Gastroesophageal sphincter (tissue), 3 donors: ENCODE results near the gene DENR.
"Not testable (repeated sequence)": the region's sequence is repeated elsewhere in the genome, so short reads cannot be mapped to it uniquely, and the experiment has no call there.

Source experiments
- CTCF ChIP-seq, 4 experiments: fragments of 200-600 bp in 2 of 4; fragments of 450-650 bp in 2 of 4; sonication (generic) in 1 of 4; IDR thresholded peaks; one replicate each; pipeline ENCODE4 v1.5.1; 2017 to 2019; ENCODE audit warnings: antibody characterized with exemption in 4 of 4, mild to moderate bottlenecking in 2 of 4, moderate library complexity in 2 of 4
- EP300 ChIP-seq: sonication (generic); formaldehyde crosslinking; IDR thresholded peaks from one replicate; pipeline ENCODE4 v1.6.1; 2017; ENCODE audit warnings: antibody characterized with exemption, mild to moderate bottlenecking
- POLR2A ChIP-seq, 2 donors: fragments of 450-650 bp; IDR thresholded peaks; one replicate each; pipeline ENCODE4 v1.6.1; 2017; ENCODE audit warnings: antibody characterized with exemption in 2 of 2, mild to moderate bottlenecking in 2 of 2, moderate library complexity in 1 of 2
- POLR2AphosphoS5 ChIP-seq: sonication (generic); formaldehyde crosslinking; IDR thresholded peaks from one replicate; pipeline ENCODE4 v1.6.1; 2017; ENCODE audit warnings: antibody characterized with exemption

DNA sequence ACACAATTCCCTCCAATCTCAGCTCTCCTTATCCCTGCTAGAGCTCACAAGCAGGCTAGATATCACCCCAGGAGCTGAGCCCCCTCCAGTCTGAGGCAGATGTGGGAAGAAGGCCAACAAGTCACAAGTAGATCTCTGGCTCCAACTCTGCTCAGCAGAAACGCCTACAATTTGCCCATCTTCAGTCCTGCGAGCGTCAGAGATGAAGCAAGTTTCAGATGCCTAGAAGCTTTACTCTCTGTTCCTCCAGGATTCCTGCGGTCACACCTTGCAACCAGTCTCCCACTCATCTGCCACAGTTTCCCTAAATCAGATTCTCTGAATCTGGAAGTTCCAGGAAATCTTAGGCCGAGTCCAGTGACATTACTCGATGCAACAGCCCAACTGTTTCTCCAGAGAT, 37.4 kb upstream of the DENR start:
- not testable (repeated sequence) for TF ChIP-seq CTCF (IDR thresholded peaks at IDR 0.05); EP300; POLR2A (IDR thresholded peaks at IDR 0.05); POLR2AphosphoS5
